ENCODE data around the gene CASZ1.

- TF ChIP-seq CTCF (IDR thresholded peaks at IDR 0.05) (no peak), EP300 (IDR thresholded peaks at IDR 0.05) (no peak)
Measured at GRCh38 chr1:10724511-10724910, 71.9 kb downstream of the CASZ1 start.

Data from stomach (tissue), 4 donors.